HG03442 (cell line): ENCODE results near the gene ALDH1A2.
"Not testable (repeated sequence)": the region's sequence is repeated elsewhere in the genome, so short reads cannot be mapped to it uniquely, and the experiment has no call there.

Experiments
- ATAC-seq: cut with Tn5 transposase; IDR thresholded peaks from one replicate; pipeline ENCODE4 v1.9.1; 2021; ENCODE audit warnings: mild to moderate bottlenecking, moderate library complexity; ENCODE audit not compliant: unreplicated experiment

Gene ALDH1A2

GRCh38 chr15:58069008-58069407, 3.5 kb upstream of the ALDH1A2 start:
- no peak for ATAC-seq

- ATAC-seq: no peak
These were observed 744 bp upstream of the ALDH1A2 start for GRCh38 chr15:58066042-58066867.

- no peak for ATAC-seq
These were observed 499 bp downstream of the ALDH1A2 start for GRCh38 chr15:58064980-58065444.

GRCh38 chr15:58064082-58064979, 1.2 kb downstream of the ALDH1A2 start:
- no peak for ATAC-seq

- no peak for ATAC-seq
These were observed 1.9 kb downstream of the ALDH1A2 start for GRCh38 chr15:58063614-58064013.

GRCh38 chr15:58062983-58063382, 2.5 kb downstream of the ALDH1A2 start:
- ATAC-seq: no peak

GRCh38 chr15:58062175-58062574, 3.3 kb downstream of the ALDH1A2 start:
- no peak for ATAC-seq

GRCh38 chr15:58060575-58060974, 4.9 kb downstream of the ALDH1A2 start:
- ATAC-seq: no peak

GRCh38 chr15:58058729-58059128, 6.8 kb downstream of the ALDH1A2 start:
- no peak for ATAC-seq

GRCh38 chr15:58058073-58058472, 7.4 kb downstream of the ALDH1A2 start:
- ATAC-seq: no peak

- ATAC-seq: no peak
These were observed 8.0 kb downstream of the ALDH1A2 start for GRCh38 chr15:58057559-58057958.

- ATAC-seq: no peak
These were observed 9.5 kb downstream of the ALDH1A2 start for GRCh38 chr15:58056015-58056414.

- ATAC-seq: no peak
These were observed 12.0 kb downstream of the ALDH1A2 start for GRCh38 chr15:58053315-58054153.

GRCh38 chr15:58052334-58052733, 13.2 kb downstream of the ALDH1A2 start:
- no peak for ATAC-seq

GRCh38 chr15:58049520-58050227, 15.8 kb downstream of the ALDH1A2 start:
- no peak for ATAC-seq

GRCh38 chr15:58048261-58048660, 17.2 kb downstream of the ALDH1A2 start:
- no peak for ATAC-seq

GRCh38 chr15:58047149-58047548, 18.4 kb downstream of the ALDH1A2 start:
- no peak for ATAC-seq

- ATAC-seq: no peak
These were observed 19.0 kb downstream of the ALDH1A2 start for GRCh38 chr15:58046467-58046866.

- ATAC-seq: not testable (repeated sequence)
These were observed 20.1 kb downstream of the ALDH1A2 start for GRCh38 chr15:58045376-58045775.

- ATAC-seq: no peak
These were observed 21.0 kb downstream of the ALDH1A2 start for GRCh38 chr15:58044551-58044950.
